ENCODE data around the gene CLDND2.

- TF ChIP-seq NRF1 (conservative IDR thresholded peaks at IDR 0.05; ENCODE audit: low read depth, low read length) (no peak), RFX5 (IDR thresholded peaks at IDR 0.05; ENCODE audit: low read depth, low read length) (no peak), ESRRA (IDR thresholded peaks at IDR 0.05; ENCODE audit: low read length) (no peak)
- TF ChIP-seq, protein P1, sequence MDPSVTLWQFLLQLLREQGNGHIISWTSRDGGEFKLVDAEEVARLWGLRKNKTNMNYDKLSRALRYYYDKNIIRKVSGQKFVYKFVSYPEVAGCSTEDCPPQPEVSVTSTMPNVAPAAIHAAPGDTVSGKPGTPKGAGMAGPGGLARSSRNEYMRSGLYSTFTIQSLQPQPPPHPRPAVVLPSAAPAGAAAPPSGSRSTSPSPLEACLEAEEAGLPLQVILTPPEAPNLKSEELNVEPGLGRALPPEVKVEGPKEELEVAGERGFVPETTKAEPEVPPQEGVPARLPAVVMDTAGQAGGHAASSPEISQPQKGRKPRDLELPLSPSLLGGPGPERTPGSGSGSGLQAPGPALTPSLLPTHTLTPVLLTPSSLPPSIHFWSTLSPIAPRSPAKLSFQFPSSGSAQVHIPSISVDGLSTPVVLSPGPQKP (IDR thresholded peaks at IDR 0.05; ENCODE audit: low read depth, low read length): no peak
These were observed 37.1 kb downstream of the CLDND2 start for GRCh38 chr19:51331716-51332115.
